Activated CD4-positive, alpha-beta T cell treated with anti-CD3 and anti-CD28 coated beads, Interleukin-10, Interleukin-2, amounts not matched to agents 100 ng/mL and 50 ng/mL, durations not matched to agents 16 hours and 8 hours (primary cell): ENCODE results near the gene GLIS2.
"Not testable (repeated sequence)": the region's sequence is repeated elsewhere in the genome, so short reads cannot be mapped to it uniquely, and the experiment has no call there.

Experiments used
- DNase-seq: peaks from one replicate; pipeline ENCODE4 v3.0.0-alpha.2; 2020

GLIS2 gene

GRCh38 chr16:4337540-4338088 lies 21.7 kb downstream of the GLIS2 start:
- DNase-seq: no peak

DNA sequence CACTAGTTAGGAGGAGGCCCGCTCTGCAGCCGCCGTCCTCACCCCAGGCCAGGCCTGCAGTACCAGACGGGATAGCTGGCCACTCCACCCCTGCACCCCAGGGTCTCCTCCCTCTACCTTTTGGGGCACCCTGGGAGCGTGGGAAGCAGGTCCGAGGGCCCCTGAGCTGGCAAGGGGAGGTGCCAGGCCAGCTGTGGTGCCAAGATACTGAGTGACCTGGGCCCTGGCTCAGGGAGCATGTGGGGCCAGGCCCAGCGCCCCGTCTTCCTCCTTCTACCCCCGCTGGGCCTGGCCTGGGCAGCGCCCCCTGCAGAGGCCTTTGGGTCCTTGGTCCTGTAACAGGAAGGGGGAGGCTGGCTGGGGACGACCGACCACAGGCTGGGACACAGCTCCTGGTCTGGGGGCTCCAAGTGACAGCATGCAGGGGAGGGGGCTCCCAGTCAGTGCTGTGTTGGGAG lies 22.3 kb downstream of the GLIS2 start:
- DNase-seq: no peak

DNA sequence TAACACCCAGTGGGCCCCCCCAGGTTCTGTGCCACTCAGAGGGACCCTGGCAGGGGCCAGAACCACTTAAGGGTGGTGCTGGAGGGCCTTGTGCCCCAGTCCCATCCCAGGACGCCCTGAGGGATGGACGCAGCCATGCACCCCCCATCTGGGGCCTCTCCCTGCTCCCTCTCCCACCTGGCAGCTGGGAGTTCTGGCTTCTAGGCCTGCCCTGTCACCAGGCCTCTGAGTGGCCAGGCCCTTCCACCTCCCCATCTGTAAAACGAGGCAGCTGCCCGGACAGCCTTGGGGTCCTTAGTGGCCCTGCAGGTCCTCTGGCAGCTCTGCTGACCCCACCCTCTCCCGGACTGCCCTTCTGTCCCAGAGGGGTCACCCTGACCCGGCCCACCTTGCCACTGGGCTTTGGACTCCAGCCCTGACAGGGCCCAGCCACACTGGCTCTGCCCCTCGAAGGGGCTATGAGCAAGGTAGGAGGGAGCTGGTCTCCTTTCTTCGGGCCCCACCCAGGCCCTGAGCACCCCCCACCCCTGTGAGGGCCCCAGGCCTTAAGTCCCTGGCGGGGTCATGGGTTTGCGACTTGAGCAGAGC lies 22.9 kb downstream of the GLIS2 start:
- no peak for DNase-seq

DNA sequence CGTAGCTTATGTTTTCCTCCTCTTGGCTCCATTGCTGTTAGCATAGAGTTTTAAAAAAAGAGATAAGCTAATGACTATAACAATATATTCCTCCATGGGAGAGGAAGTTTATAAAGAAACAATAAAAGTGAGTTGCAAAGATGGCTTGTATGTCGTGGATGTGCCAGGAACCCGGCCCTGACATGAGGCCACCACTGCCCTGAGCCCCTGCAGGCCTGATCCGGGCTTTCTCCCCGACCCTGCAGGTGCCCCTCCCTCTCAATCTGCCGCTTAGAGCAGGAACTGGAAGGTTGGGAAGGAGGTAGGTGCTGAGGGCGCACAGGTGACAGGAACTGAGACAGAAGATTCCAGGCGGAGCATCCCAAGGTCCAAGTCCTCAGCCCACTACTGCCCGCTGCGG lies 23.6 kb downstream of the GLIS2 start:
- DNase-seq: no peak

DNA sequence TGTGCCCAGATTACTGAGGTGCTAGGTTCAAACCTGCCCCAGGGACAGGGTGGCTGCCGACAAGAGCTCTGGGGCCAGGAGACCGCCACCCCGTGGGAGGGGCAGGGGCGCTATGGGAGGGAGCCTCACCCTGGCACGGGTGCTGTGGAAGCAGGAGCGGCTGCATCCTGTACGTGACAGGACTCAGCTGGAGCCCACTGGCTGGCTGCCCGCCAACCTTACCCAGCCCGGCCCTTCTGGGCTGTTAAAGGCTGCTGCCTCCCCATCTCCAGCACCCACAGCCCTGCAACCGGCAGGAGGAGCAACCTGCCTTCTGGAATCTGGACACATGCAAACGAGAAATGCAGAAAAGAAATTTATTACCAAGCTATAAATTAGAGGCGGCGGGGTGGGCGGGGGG lies 24.0 kb downstream of the GLIS2 start:
- DNase-seq: no peak

GRCh38 chr16:4340443-4340842 lies 24.6 kb downstream of the GLIS2 start:
- DNase-seq: no peak

DNA sequence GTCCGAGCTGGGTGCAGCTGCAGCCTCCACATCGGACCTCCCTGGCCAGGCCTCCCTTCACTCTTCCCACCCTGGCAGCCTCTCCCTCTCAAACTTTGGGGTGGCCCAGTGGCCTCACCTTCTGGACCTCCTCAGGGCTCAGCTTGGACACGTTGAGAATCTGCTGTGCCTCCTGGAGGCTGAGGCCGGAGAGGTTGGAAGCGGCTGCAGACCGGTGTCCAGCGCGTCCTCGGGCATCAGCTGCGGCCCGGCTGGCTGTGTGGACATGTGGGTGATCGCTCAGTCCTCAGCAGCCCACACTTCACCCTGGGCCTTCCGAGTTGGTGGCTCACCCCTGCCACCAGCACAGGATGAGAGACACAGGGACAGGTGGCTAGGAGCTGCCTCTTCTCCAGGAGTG lies 25.4 kb downstream of the GLIS2 start:
- DNase-seq: no peak

DNA sequence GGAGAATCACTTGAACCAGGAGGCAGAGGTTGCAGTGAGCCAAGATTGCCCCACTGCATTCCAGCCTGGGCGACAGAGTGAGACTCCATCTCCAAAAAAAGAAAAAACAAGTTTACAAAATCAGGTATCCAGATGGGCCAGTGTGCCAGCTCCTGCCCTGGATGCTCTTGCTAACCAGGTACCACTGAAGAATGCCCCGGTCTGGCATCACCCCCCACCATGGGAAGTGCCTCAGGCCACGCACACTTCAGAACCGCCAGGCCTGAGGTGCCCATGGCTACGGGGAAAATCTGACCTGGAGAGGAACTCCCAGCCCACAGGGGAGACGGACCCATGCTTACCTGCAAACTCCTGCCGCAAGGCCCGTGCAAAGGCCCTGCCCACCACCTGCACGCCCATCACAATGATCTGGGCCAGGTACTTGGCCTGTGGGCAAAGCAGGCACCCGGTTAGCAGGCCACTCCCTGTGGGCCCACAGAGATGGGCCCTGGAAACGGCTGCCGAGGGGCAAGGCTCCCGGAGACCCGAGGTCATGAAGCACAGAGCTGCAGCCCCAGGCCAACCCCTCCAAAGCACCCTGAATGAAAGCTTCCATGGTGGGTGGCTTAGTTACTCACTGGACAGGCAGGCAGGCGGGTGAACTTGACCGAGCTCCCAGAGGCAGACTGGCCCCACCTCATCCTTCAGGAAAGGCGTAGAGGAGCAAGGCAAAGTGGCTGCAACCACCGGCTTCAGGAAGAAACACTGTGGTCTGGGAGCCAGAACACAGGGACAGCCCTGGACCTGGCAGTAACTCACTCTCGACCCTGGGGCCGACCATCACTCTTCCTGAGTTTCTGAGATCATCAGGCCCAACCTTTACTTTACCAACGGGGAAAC lies 27.2 kb downstream of the GLIS2 start:
- DNase-seq: no peak

- not testable (repeated sequence) for DNase-seq
These were observed 28.6 kb downstream of the GLIS2 start for GRCh38 chr16:4344300-4344982.

DNA sequence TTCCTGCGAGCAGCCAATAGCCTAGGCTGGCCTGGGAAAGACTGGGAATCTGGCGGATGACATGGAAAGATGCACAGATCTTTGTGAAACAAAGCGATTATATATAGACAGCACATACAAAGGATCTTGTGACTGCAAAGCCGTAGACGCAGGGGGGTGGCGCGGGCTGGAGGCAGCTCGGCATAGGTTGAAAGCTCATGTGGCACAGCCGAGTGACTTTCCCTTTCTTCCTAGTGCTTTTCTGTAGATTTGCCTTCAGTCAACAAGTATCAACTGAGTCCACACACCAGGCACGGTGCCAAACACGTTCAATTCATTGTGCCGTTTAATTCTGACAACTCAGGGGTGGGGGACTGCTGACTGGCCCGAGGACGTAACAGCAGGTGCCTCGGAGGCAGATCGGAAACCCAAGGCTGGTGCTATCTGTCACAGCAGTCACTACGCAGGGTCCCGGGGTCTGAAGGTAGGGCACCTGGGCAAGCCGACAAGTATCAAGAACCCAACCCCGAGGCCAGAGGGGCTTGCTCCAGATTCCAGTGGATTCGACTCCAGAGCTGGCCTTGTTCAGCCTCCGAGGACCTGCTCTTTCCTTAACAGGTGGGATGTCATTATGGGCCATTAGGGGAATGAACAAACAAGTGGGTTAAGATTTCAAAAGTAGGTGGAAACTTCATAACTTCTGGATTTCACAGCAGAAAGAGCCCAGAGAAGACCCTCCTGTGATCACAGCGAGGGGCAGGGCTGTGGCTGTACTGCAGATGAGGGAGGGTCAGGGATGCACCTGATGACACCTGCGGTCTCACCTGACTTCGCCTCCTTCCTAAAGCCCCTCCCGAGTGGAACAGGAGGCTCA lies 29.3 kb downstream of the GLIS2 start:
- no peak for DNase-seq

GRCh38 chr16:4345836-4346781 lies 30.2 kb downstream of the GLIS2 start:
- no peak for DNase-seq

- no peak for DNase-seq
These were observed 31.1 kb downstream of the GLIS2 start for GRCh38 chr16:4347010-4347409.

DNA sequence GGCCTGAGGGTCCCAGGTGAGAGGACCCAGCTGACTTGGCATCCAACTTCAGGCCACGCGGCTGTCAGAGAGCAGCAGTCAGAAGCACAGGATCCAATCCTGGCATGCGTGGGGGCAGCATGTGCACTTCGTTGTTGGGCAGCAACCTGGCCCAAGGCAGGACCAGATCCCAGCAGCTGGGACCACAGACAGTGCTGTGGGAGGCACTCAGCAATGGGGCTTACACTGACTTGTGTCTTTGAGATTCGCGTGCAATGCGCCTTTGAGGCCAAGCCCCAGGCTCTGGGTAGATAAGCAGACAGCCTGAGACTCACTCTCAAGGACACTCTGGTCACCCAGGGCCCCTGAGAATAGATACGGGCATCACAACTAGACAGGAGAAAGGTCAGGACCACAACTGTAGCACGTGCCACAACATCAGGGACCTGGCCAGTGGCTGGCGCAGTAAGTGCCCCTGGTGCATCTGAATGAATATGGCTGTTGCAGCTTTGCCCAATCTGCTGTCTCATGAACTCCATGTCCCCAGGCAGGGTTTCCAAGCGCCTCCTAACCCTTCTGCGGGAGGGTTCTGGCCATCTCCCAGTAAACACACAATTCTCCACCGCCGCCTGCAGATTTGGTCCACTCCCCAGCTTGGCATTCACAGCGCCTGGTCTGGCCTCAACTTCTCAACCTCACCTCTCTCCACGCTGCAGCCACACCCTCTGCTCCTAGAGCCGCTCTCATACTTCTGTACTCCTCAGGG lies 32.1 kb downstream of the GLIS2 start:
- DNase-seq: no peak

DNA sequence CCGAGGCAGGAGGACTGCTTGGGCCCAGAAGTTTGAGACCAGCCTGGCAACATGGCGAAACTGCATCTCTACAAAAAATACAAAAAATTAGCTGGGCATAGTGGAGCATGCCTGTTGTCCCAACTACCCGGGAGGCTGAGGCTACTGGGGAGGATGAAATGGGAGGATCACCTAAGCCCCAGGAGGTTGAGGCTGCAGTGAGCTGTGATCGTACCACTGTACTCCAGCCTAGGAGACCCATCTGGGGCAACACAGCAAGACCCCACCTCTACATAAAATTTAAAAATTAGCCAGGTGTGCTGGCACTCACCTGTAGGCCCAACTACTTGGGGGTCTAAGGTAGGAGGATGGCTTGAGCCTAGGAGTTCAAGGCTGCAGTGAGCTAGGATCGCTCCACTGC lies 33.5 kb downstream of the GLIS2 start:
- no peak for DNase-seq

- no peak for DNase-seq
These were observed 34.5 kb downstream of the GLIS2 start for GRCh38 chr16:4350365-4350786.

DNA sequence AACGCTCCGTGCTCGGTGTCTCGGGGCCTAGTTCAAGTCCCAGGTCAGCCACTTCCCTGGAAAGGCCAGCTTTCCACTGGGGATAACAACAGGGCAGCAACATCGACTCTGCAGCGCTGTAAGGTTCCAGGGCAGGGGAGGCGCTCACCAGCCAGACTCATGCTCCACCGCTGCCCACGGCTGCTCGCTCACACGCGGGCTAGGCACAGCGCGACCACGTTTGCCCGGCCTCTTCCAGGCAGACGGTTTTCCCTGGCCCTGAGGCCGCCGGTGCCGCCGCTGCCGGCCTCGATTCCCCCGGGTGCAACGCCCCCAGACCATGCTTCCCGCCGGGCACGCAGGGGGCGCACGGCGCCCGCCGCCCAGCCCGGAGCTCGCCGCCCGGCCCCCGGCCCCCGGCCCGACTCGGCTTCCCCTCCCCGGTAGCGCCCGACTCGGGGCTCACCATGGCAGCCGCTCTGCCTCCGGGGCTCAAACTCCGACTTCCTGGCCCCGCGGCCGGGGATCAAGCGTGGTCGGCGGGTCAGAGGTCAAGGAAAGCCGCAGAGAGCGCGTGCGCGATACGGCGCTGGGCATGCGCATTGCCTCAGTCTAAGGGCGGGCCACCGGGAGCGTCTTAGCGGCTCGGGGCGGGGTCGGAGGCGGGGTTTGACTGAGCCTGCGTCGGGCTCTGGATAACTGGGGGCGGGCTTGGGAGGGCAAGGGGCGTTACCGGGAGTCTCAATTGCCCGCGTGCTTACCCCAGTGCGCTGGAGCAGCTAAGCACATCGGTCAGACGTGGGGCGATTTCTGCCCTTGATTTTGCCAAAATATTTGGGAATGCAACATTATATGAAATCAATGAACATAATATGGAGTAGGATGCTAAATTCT lies 35.2 kb downstream of the GLIS2 start, which contains the start of gene PAM16:
Gene PAM16, minus strand, starts transcription at position 535 of the 873 bp plus-strand sequence. Its CDS starts 87 bp downstream, at position 448.
- DNase-seq: peak; percentile 99

DNA sequence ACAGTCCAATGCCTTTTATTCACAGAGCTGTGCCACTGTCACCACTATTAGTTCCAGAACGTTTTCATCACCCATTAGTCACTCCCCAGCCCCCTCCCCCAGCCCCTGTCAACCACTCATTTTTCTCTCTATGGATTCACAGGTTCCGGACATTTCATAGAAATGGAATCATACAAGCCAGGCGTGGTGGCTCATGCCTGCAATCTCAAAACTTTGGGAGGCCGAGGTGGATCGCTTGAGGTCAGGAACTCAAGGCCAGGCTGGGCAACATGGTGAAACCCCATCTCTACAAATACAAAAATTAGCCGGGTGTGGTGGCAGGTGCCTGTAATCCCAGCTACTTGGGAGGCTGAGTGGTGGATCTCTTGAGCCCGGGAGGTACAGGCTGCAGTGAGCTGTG lies 36.0 kb downstream of the GLIS2 start:
- no peak for DNase-seq

GRCh38 chr16:4352843-4353242 lies 37.0 kb downstream of the GLIS2 start:
- DNase-seq: no peak

DNA sequence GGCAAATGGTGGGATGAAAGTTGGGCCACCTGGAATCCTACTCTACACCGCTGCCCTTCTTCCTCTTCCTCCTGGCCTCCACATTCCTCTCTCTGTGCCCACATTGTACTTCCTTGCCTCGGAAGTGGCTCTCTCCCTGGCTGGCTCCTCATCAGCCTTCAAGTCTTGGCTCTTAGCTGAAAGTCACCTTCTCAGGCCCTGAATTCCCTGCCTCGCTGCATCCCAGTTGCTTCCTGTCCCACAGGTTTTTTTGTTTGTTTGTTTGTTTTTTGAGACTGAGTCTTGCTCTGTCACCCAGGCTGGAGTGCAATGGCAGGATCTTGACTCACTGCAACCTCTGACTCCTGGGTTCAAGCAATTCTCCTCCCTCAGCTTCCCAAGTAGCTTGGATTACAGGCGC lies 37.8 kb downstream of the GLIS2 start:
- no peak for DNase-seq
